GM19240 (cell line): ENCODE data around the gene GIMAP6.
"Not testable (repeated sequence)": the region's sequence is repeated elsewhere in the genome, so short reads cannot be mapped to it uniquely, and the experiment has no call there.

Experiments
- DNase-seq: peaks from one replicate; pipeline ENCODE4 v3.0.0; 2011; ENCODE audit warnings: low spot score; ENCODE audit not compliant: insufficient read length

Gene GIMAP6

DNA sequence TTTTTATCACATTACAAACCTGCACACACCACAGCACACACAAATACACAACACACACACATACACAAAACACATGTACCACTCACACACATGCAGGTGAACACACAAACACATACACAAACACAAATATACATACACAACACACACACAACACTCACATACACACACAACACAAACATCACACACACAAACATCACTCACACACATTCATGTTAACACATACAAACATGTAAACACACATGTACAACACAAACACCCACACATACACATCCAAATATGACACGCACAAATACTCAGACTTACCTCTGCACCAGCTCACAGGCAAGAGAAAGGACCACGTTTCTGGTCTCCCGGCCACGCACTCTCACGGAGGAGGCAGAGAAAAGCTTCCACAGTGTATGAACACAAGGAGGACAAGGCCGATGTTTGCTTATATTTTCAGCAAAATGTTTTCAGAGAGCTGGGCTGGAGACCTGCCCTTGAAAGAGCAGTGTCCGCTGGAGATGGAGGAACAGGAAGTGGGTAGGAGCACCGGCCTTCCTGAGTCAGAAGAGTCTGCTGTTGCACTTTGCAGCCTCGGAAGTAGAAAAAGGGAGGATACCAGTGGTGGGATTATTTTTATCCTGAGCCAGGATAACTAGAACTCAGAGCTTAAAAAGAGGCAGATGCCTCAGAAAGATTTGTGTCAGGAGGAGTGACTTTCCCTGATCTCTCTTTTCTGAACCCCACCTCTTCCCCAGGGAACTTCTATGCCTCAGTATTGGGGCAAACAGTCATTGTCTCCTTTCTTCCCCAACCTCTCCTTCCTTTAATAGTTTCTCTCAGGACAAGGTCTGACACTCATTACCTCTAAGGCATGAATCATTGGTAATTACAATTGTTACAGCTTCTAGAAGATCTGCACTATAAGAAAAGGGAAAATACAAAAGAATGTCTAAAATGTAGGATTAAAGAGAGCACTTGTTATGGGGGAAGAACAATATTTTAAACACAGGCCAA, at the start of gene GIMAP6:
GIMAP6 (minus strand) TSS at position 520 of the 999 bp plus-strand sequence. CDS start 2,243 bp downstream, outside the sequence.
- peak; percentile 14 for DNase-seq

DNA sequence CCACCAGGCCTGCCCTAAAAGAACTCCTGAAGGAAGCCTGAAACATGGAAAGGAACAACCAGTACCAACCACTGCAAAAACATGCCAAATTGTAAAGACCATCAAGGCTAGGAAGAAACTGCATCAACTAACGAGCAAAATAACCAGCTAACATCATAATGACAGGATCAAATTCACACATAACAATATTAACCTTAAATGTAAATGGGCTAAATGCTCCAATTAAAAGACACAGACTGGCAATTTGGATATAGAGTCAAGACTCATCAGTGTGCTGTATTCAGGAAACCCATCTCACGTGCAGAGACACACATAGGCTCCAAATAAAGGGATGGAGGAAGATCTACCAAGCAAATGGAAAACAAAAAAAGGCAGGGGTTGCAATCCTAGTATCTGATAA, 48.2 kb upstream of the GIMAP6 start:
- not testable (repeated sequence) for DNase-seq

GRCh38 chr7:150678601-150679000, 46.4 kb upstream of the GIMAP6 start:
- DNase-seq: not testable (repeated sequence)

- DNase-seq: not testable (repeated sequence)
Observed at GRCh38 chr7:150676854-150677253, 44.7 kb upstream of the GIMAP6 start.

DNA sequence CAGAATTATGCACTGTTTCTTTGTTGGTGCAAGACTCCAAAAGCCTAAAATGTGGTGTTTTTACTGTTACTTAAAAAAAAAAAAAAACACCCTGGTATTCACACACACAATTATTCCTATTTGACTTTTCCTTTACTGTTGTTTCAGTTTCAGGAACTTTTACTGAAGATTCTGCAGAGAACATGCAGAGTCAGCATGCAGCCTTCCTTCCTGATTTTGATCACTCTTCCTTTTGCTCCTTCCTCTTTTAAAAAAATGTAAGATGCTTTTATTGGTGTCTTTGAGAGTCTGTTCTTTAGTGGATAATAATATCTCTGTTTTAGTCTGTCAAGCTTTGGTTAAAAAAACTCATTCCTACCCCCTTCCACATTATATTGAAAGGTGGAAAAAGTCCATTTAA, 44.1 kb upstream of the GIMAP6 start:
- DNase-seq: not testable (repeated sequence)

DNA sequence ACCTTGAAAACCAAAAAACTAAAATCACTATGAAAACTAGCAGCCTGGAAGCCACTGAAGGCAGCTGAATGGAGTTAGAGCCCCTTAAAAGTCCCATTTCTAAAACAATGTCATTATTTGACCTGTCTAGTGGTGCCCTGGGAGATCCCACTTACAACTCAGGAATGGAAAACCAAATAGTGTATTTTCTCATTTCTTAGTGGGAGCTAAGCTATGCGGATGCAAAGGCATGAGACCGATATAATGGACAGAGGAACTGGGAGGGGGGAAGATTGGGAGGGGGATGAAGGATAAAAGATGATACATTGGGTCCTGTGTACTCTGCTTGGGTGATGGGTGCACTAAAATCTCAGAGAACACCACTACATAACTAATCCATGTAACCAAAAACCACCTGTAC, 43.5 kb upstream of the GIMAP6 start:
- no peak for DNase-seq

DNA sequence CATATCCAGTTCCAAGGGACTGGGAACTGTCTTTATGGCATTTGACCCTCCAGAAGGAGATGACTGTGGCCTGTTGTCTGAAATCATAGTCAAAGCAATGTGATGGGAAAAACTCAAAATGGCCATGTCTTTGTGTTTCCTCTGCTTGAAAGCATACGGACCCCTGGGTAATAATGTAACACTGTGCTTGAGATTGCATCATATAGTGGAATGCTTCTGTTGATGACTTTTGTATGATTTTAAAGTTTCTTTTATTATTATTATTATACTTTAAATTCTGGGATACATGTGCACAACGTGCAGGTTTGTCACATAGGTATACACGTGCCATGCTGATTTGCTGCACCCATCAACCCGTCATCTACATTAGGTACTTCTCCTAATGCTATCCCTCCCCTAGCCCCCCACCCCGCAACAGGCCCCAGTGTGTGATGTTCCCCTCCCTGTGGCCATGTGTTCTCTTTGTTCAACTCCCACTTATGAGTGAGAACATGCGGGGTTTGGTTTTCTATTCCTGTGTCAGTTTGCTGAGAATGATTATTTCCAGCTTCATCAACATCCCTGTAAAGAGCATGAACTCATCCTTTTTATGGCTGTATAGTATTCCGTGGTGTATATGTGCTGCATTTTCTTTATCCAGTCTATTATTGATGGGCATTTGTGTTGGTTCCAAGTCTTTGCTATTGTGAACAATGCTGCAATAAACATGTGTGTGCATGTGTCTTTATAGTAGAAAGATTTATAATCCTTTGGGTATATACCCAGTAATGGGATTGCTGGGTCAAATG, 39.8 kb upstream of the GIMAP6 start:
- not testable (repeated sequence) for DNase-seq

DNA sequence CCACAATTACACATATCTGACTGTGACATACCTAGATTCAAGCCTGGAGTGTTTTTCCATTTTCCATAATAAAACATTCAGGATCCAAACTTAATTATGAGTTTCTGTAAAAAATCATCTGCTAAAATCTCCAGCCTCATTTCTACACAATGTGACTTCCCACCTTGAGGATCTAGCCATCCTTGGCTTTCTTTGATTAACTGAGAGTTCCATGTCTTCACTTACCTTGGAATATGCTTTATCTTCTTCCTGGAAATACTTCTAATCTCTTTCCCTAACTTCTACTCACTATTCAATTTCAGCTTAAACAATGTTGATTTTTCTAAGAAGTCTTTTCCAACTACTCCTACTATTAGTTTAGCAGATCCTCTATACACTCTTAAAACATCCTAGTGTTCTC, 36.8 kb upstream of the GIMAP6 start:
- no peak for DNase-seq

- DNase-seq: no peak
Observed at GRCh38 chr7:150668472-150668911, 36.3 kb upstream of the GIMAP6 start.

- no peak for DNase-seq
Observed at GRCh38 chr7:150666412-150666811, 34.2 kb upstream of the GIMAP6 start.

DNA sequence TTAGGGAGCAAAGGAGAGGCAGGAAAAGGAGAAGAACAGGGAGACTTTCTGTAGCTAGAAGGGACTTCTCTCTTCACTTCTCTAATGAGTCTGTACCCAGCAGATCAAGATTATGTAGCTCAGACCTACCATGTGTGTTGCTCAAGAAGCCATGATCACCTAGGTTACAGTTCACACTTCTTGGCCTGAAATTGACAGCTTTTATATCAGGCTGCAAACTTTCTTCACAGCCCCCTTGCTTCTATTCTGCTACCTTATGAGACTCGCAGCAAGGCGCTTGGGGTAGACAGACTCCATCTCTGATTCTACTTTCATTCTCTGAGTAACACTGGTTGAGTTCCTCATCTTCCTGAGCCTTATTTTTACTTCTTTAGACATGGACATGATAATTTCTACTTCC, 33.7 kb upstream of the GIMAP6 start:
- no peak for DNase-seq

GRCh38 chr7:150665089-150665748, 33.0 kb upstream of the GIMAP6 start:
- no peak for DNase-seq

GRCh38 chr7:150663802-150664494, 31.8 kb upstream of the GIMAP6 start:
- DNase-seq: no peak

DNA sequence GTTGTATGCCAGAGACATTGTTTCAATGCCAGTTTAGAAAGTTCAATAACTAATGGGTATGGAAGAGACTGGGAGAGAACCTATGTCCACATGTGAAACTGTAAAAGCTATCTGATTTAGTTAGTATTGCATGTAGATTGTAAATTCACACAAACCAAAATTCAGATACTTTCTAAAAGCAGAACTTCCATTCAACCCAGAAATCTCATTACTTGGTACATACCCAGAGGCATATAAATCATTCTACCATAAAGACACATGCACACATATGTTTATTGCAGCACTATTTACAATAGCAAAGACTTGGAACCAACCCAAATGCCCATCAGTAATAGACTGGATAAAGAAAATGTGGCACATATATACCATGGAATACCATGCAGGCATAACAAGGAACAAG, 30.6 kb upstream of the GIMAP6 start:
- DNase-seq: not testable (repeated sequence)

DNA sequence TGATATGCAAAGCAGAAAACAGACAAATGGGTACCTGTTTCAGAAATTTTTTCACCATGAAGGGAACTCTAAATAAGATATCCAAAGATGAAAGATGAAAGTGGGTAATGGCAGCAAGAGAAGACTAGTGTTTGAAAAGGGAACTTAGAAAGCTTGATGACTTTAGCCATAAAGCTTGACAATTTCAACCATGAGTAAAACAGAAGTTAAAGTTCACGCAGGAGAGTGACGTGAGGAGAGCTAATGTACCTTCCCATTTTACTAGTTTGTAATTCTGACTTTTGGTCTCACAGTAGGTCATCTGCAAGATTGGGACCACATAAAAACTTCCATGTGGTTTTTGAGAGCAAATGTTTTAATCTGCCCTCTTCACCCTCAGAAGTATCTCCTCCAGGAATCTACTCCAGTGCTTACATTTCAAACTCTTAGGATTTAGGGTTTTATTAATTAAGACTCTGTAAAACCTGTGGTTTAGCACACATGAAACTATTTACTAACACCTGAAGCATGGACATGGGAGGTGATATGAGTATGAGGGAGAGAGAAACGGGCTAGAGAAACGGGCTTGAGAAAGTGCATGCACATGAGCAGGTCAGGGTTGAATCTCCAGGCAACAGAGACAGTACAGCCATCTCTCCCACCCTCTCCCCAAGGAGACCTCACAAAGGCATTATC, 28.9 kb upstream of the GIMAP6 start:
- no peak for DNase-seq

- DNase-seq: no peak
Observed at GRCh38 chr7:150657526-150657925, 25.3 kb upstream of the GIMAP6 start.

GRCh38 chr7:150656047-150656446, 23.9 kb upstream of the GIMAP6 start:
- DNase-seq: no peak

GRCh38 chr7:150654692-150655091, 22.5 kb upstream of the GIMAP6 start:
- DNase-seq: no peak

DNA sequence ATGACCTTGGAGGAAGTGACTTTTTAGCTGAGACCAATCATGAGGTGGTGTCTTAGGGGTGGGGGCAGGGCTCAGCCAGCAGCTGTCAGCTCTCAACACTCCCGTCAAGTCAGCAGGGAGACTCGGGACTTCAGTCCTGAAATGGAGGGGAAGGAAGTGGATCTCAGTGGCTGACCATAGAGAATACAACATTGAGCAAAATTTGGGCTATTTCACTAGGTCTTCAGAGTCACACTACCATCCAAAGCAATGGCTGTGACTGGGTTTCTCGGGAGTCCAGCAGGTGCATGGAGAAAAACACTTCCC, 16.8 kb upstream of the GIMAP6 start:
- no peak for DNase-seq

- no peak for DNase-seq
Observed at GRCh38 chr7:150648353-150649079, 16.3 kb upstream of the GIMAP6 start.
